GM18498 (cell line): ENCODE results near the gene RNF208.
"Not testable (repeated sequence)": the region's sequence is repeated elsewhere in the genome, so short reads cannot be mapped to it uniquely, and the experiment has no call there.

Experiments
- ATAC-seq: cut with Tn5 transposase; IDR thresholded peaks from one replicate; pipeline ENCODE4 v1.9.1; 2021; ENCODE audit warnings: mild to moderate bottlenecking, moderate library complexity; ENCODE audit not compliant: unreplicated experiment

Gene RNF208

GRCh38 chr9:137240318-137240840 is 18.3 kb upstream of the RNF208 start:
- peak; percentile 26 for ATAC-seq

GRCh38 chr9:137239541-137240200 is 17.6 kb upstream of the RNF208 start:
- ATAC-seq, result not testable (repeated sequence)

- ATAC-seq, result no peak
Observed at GRCh38 chr9:137237759-137238726, 16.0 kb upstream of the RNF208 start.

- no peak for ATAC-seq
Observed at GRCh38 chr9:137236936-137237421, 14.9 kb upstream of the RNF208 start.

GRCh38 chr9:137236238-137236935 is 14.3 kb upstream of the RNF208 start:
- no peak for ATAC-seq

DNA sequence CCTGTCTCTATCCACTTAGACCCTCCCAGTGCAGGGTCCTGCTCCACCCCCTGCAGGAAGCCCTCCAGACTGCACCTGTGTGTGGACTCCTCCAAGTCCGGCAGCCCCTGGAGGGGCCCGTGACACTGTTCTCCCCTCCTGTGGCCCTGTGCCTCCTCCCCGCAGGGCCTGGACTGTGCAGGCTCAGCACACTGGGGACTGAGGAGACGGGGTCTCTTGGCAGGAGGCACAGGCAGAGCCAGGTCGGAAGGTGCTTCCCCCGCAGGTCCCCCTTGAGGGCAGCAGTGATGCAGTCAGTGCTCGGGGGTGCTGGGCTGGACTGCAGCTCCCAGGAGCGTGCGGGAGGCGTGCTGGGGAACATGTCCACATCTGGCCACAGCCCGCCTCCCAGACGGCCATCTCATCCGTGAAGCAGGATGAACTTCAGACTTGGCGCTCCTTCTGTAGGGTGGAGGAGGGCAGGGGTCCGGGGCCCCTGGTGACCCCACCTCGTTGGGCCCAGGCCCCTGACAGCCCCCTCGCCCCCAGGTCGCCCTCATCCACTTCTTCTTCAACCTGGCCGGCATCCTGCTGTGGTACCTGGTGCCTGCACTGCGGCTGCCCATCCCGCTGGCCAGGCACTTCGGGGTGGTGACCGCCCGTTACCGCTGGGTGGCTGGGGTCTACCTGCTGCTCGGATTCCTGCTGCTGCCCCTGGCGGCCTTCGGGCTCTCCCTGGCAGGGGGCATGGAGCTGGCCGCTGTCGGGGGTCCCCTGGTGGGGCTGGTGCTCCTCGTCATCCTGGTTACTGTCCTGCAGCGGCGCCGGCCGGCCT is 13.6 kb upstream of the RNF208 start:
- no peak for ATAC-seq

GRCh38 chr9:137234758-137235423 is 12.9 kb upstream of the RNF208 start:
- no peak for ATAC-seq

- ATAC-seq, result no peak
Observed at GRCh38 chr9:137234055-137234697, 12.1 kb upstream of the RNF208 start.

- ATAC-seq, result no peak
Observed at GRCh38 chr9:137233143-137233980, 11.3 kb upstream of the RNF208 start.

DNA sequence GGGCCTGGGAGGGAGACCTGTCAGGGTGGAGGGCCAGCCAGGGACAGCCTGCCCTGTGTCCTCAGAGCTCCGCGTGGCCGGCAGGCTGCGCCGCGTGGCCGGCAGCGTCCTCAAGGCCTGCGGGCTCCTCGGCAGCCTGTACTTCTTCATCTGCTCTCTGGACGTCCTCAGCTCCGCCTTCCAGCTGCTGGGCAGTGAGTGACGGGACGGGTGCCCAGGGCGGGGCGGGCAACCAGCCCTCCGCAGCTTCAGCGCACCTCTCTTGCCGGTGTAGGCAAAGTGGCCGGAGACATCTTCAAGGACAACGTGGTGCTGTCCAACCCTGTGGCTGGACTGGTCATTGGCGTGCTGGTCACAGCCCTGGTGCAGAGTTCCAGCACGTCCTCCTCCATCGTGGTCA is 10.5 kb upstream of the RNF208 start:
- no peak for ATAC-seq

- ATAC-seq, result no peak
Observed at GRCh38 chr9:137232101-137232500, 10.1 kb upstream of the RNF208 start.

- no peak for ATAC-seq
Observed at GRCh38 chr9:137231372-137232039, 9.5 kb upstream of the RNF208 start.

DNA sequence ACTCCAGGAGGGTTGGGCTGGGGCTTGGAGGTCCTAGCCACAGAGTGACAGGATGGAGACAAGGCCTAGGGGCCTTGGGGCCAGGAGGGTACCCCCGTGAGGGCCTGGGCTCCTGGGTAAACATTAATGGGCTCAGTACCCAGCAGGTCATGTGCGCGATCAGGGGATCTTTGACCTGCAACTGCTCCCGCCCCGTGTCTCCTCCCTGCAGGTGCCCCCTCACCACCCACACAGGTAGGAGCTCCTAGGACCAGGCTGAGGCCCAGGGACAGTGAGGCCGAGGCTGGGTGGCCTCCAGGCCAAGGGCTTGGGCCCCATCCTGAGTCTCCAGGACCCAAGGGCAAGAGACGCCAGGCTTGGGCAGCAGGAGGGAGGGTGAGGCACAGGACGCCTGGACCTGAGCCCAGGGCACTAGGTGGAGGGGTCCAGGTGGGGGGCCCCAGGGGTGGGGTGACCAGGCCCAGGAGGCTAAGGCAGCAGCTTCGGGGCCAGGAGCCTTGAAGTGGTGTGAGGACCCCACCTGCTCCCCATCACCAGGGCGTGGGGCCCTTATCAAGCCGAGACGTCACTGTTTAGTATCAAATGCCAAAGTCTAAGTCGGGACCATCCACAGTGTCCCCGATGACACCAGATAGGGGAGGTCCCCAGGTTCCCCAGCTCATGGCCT is 8.8 kb upstream of the RNF208 start, which contains the start of gene SLC34A3:
TSS of gene SLC34A3 (plus strand) at position 197 of the 667 bp plus-strand sequence. CDS start 802 bp downstream, outside the sequence.
- ATAC-seq, result no peak

DNA sequence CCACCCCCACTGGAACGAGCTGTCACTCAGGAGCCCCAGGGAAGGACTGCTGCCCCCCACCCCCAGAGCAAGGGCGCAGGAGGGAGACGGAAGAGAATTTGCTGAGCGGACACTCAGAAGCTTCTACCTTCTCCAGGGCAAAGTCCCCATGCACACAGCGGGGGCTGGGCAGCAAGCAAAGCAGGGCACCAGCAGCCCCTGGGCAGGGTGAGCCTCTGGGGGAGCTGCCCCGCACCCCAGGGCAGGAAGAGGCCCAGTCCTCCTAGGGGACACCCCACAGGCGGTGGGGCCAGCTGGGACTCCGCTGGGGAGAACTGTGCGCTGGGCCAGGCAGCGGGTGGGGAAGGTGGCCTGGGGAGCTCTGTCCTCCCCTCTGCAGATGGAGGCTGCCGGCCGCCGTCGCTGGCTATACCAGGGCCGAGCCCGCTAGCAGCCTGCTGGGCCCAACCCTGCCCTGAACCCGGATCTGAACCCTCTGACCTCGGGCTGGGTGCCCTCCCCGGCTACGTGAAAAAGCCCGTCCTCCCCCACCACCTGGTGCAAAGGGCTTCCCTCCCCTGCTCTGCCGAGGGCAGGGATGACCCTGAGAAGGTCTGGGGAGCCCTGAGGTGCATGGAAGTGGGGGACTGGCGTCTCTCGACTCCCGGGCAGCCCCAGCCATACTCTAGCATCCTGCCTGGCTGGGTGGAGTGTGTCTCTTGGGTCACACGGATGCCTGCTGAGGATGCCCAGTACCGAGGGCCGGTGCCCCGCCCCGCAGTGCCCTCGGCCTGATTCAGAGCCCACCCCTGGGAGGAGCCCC is 8.1 kb upstream of the RNF208 start:
- no peak for ATAC-seq

- no peak for ATAC-seq
Observed at GRCh38 chr9:137228968-137229896, 7.2 kb upstream of the RNF208 start.
